T-helper 1 cell (primary cell): ENCODE data around the gene VPS50.

ENCODE experiments used
- DNase-seq, 5 donors: peaks; one replicate each; pipeline ENCODE4 v3.0.0-alpha.2; 2012 to 2020
- total RNA-seq, 4 donors: gene quantifications; one replicate each; lab custom pipeline; 2026; lab: John Stamatoyannopoulos, UW

VPS50 gene
- total RNA-seq: 24.1 to 50.4 (median 39.0) reads per million in 4 donors

GRCh38 chr7:93231799-93232672, at the start of gene VPS50:
Gene VPS50 (plus strand): TSS chr7:93232366. CDS start chr7:93232468, 102 bp downstream.
- DNase-seq: peak; percentile 80 to 95 (median 88)

- DNase-seq: peak in 1 of 5 donors; percentile 29
Measured at GRCh38 chr7:93185303-93186027, 46.7 kb upstream of the VPS50 start.

DNA sequence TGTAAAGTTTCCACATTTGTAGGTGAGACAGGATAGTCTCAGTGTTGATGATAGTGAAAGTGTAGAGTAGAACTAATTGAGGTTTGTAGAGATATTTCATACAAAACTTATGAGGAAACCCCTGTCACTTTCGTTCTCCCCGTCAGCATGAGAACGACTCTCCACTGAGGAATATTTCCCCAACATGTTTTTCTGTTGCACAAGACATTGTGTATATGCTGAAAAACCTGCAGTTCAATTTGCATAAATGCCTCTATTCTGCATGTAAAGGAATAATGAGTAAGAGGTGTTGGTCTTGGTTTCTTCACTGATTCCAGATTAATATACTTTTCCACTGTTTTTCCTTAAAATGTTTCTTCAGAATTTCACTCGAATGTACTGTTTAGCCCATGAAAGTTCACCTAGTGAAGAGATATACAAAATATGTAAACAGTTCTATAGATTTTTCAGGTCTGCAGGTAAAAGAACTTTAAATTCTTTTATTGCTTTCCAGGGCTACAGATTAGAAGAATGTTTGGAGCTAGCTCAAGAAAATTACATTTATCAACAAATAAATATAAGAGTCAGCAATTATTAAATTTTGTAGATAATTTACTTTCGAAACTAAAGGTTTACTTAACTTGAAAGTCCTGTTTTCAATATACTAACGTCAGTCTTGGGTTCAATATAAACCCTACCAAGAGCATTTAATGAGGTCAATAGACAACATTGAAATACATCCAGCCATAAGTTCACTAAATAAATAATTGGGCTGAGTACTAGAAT, 43.1 kb upstream of the VPS50 start:
- no peak for DNase-seq

- no peak for DNase-seq
Measured at GRCh38 chr7:93194386-93194785, 37.8 kb upstream of the VPS50 start.

- DNase-seq: no peak
Measured at GRCh38 chr7:93196336-93196735, 35.8 kb upstream of the VPS50 start.

- no peak for DNase-seq
Measured at GRCh38 chr7:93198472-93198871, 33.7 kb upstream of the VPS50 start.

DNA sequence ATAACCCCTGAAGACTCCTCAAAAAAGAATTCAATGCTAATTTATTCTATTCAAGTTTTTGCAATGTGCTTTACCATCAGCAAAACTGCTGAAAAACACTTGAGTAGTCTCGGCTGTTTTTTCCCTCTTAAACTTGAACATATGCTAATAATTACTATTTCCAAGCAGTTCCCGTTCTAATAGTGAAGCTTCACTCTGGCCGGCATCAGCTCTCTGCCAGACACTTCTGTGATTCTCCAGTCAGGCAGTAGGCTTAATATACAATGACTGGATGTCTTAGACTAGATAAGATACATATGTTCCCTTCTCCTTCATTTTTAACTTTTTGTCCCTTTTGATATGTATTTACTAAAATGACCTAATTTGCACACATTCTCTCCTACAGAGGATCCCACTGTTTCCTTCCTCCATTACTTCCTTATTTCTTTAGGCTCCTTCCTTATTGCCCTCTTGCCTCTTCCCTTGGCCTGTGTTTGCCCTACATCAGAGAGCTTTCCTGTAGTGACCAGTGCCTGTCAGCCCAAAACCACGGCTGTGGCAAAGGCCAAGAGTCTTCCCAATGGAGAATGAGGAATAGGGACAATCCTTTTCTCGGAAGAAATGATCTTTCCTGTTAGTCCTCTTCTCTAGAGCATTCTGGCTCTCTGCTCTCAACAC, 29.4 kb upstream of the VPS50 start:
- no peak for DNase-seq

DNA sequence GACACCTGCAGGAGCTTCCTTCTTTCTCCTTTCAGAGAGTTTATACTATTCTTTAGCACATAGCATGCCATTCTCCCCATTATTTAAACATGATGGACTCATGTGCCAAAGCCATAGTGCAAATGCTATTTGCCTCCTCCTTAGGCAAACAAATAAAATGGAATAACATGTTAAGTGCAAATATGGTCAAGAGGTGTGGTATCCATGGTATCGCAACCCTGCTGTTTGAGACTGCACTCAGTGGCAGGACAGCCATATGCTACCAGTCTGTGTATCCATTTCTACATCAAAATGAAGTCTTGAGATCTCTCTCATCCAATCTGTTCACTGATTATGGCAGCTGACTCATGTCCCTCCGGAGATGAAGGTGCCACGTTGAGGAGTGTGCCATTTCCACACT, 28.7 kb upstream of the VPS50 start:
- no peak for DNase-seq

DNA sequence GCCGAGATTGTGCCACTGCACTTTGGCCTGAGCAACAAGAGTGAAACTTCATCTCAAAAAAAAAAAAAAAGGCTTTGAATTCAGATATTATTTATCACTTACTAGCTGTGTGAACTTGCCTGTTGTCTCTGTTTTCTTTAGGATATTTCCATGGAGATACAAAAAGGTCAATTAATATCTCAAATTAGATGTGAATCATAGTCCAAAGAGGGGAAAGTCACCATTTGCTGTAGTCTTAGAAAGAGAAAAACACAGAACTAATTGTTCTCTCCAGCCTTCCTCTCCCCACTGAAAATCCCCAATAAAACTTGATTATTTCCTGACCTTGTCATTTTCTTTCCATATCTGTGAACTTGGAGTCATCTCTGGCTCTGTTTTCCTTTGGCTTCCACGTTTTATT, 27.1 kb upstream of the VPS50 start:
- DNase-seq: no peak

DNA sequence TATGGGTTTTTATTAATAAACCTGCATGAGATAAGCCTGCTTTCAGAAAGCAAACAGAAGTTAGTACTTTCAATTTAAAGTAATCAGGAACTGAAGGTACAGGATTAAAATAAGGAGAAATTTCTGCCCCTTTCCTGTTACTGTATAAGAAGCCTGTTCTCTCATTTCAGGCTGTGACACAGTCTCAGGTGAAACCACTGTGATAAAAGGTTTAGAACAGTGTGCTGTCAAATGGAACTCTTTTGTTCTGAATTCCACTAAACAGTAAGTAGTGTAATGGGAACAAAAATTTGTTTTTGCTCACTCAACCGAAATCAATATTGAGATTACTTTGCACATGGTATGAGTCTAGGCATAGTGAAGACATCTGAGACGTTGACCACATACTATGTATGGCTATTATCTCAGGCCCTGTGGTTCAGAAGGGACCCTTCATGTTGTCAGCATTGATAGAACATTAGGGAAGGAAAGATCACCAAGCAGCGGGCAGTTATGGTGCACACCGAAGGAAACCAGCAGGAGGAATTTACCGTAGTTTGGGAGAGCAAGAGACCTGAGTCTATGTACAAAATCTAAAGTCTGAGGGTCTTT, 20.8 kb upstream of the VPS50 start:
- no peak for DNase-seq

DNA sequence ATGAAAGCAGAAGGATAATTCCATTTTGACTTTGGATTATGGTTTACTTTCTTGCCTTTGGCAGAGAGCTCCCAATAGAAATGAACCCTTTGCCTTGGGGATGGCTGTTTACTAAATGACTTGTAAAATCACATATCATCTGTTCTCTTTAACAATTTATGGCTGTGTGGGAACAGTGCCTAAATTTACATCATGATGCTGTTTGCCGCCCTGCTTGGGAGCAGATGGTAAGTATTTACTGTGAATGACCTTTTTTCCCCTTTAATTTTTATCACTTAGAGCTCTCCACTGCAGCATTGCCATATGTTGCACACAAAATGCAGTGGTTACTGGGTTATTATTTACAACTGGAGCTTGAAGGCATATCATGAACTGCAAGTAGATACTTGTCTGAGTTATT, 19.3 kb upstream of the VPS50 start:
- DNase-seq: no peak

DNA sequence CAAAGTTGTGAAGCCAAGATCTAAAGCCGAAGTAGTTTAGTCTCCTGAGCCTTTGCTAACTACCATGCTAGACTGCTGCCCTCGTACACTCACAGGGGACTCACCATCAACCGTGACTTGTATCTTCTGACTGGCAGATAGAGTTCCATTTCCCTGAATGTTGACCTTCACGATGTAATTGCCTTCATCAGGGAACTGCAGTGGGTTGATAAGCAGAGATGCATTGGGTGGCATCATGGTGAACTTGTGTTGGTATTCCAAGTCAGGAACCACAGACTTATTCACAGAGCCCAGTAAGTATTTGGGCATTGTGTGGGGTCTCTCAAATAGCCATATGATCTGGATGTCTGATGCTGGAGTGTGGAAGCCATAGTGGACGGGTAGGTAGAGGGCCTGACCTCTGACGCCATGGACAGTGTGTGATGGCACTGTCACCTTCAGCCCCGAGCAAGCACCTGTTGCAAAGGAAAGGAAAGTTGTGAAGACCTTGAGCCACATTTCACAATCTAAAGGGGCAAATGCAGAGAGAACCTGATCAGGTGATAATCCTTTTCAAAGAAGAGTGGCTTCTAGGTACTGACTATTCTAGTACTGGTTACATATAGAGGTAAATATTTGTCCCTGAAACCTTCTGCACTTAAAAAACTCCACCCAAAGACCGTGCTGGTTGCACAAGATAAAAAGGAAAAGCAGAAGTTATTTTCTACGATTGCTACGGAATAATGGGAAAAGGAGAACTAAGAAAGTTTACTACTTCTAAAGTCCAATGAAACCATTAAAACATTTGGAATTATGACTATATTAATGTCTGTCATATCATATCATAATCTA, 13.0 kb upstream of the VPS50 start:
- no peak for DNase-seq

DNA sequence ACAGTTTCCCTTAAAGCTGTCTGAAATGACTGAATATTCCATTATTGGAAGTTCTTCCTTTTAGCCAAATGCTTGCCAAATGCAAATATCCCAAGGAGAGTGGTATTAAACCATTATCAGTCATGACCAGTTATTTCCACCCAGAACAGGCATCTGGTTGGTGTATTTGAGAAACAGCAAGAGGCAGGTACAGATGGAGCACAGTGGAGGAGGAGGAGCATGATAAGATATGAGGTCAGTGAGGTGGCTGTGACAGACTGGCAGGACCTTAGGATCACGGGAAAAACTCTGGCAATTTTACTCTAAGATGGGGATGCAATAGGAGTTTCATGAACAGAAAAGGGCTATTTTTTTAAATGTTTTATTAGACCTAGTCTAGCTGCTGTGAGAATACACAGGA, 12.3 kb upstream of the VPS50 start:
- DNase-seq: no peak

- no peak for DNase-seq
Measured at GRCh38 chr7:93226310-93226709, 5.9 kb upstream of the VPS50 start, which contains the start of gene HEPACAM2. Gene HEPACAM2 (minus strand): TSS chr7:93226469.

GRCh38 chr7:93228302-93228701, 3.9 kb upstream of the VPS50 start:
- DNase-seq: peak in 3 of 5 donors; percentile 15 to 67 (median 21)

DNA sequence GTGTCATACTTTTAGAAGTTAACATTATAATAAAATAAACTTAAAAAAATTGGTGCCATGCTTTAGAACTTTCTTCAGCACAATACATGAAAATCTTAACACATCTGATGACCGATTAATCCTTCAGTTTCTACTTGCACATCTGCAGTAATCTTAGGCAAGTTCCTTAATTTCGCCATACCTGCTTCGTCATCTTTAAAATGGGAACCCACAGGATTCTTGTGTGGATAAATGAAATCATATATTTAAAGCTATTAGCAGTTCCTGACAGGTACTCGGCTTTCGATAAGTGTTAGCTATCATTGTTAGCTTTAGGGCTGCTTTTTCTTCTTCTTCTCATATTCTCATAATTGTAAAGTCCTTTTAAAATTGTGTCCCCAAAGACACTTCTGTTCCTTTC, 907 bp upstream of the VPS50 start:
- DNase-seq: no peak

DNA sequence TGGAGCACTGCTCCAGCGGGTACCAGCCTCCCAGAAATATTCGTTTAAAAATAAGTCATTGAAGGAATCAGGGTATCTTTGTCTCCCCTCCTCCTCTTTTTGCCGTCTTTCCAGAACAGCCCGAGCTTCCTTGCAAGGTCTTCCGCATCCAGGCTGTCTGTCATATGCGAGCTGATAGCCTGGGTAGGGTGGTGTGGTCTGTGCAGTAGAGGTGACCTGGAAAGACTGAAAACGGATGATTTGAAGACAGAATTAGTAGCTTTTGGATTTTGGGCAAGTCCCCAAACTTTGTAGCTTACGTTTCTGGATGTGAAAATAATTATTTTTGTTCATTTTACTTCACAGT, 480 bp downstream of the VPS50 start:
- no peak for DNase-seq

DNA sequence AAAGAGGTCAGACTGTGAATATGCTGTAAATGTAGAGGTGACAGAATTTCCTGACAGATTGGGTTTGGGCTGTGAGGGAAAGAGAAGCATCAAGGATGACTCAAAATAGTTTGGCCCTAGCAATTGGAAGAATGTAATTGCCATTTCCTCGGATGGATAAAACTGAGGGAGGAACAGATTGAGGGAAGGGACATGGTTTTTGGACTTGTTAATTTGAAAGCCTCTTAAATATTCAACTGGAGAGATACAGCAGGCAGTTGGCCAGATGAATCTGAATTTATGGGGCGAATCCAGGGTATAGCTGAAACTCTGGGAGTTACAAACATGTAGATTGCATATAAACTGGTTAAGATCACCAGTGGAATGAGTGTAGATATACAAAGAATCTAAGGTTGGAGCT, 3.4 kb downstream of the VPS50 start:
- DNase-seq: no peak

DNA sequence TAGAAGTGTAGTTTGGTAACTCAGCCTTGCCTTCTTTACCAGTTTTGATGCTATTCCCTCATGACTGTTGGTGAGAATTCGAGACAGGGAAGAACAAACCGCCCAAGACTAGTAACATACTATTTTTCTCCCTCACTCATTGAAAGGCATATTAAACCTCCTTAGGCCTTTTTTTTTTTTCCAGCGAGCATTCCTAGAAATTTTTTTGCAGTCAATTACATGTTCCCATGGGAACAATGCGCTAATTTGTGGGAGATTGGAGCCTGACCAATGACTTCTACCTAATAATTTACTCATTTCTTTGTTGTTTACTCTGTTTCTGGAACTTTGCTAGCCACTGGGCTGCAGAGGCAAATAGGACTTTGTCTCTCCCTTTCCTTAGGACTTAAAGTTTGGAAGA, 6.0 kb downstream of the VPS50 start:
- no peak for DNase-seq

DNA sequence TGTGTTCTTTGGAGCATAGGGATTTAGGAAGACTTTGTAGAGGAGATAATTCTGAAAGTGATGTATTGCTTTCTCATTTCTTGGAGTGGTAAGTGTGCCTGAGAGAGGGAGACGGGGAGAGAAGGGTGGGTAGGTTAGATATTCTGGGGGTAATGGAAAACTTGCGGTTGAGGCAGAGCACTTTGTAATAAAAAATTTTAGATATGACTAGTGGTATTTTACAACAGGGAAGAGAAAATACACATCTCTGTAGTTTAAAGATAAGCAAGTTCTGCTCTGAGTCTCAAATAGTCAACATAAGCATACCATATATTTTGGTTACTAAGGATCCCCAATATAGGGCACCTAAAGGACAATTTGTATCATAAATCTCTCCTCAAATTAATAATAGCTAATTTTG, 6.6 kb downstream of the VPS50 start:
- DNase-seq: no peak

- DNase-seq: no peak
Measured at GRCh38 chr7:93239824-93240223, 7.7 kb downstream of the VPS50 start.
